Stomach (tissue), 9 donors: ENCODE data around the gene MAP3K2. TPM values are rescaled to one million over a fixed set of nuclear protein-coding genes. Genes with fewer than 3 reads are reported as not detected.

Experiments
- DNase-seq, 2 donors: peaks; one replicate each; pipeline versions ENCODE4 v3.0.0 to v3.0.0-alpha.2; 2013 to 2019
- H3K27ac ChIP-seq, 5 donors: fragments of 200-600 bp in 4 of 5; sonication (generic) in 4 of 5; one replicate each; pipeline ENCODE4 v1.5.1; 2013 to 2019; ENCODE audit warnings: mild to moderate bottlenecking in 1 of 5, moderate library complexity in 1 of 5
- H3K27me3 ChIP-seq, 3 donors: fragments of 200-600 bp; sonication (generic); one replicate each; pipeline ENCODE4 v1.5.1; 2017 to 2019; ENCODE audit warnings: mixed run types in 1 of 3
- H3K36me3 ChIP-seq, 4 donors: fragments of 200-600 bp; sonication (generic); 1 replicate in 3 of 4; 2 replicates in 1 of 4; pipeline ENCODE4 v1.5.1; 2016 to 2019
- H3K4me1 ChIP-seq, 4 donors: fragments of 200-600 bp; sonication (generic); one replicate each; pipeline ENCODE4 v1.5.1; 2016 to 2019
- H3K4me3 ChIP-seq, 4 donors: fragments of 200-600 bp; sonication (generic) in 3 of 4; one replicate each; pipeline ENCODE4 v1.5.1; 2016 to 2019; ENCODE audit warnings: mild to moderate bottlenecking in 1 of 4
- H3K9me3 ChIP-seq, 4 donors: fragments of 200-600 bp; sonication (generic); one replicate each; pipeline ENCODE4 v1.5.1; 2016 to 2019
- EP300 ChIP-seq: sonication (generic); formaldehyde crosslinking; IDR thresholded peaks from one replicate; pipeline ENCODE4 v1.6.1; 2017; ENCODE audit warnings: antibody characterized with exemption
- POLR2A ChIP-seq, 4 donors: fragments of 450-650 bp; IDR thresholded peaks; one replicate each; pipeline ENCODE4 v1.6.1; 2016; ENCODE audit warnings: antibody characterized with exemption in 4 of 4, control low read depth in 2 of 4, mild to moderate bottlenecking in 1 of 4, moderate library complexity in 1 of 4
- POLR2AphosphoS5 ChIP-seq, 3 donors: sonication (generic); formaldehyde crosslinking; IDR thresholded peaks; one replicate each; pipeline ENCODE4 v1.6.1; 2016; ENCODE audit warnings: antibody characterized with exemption in 3 of 3
- WGBS, 5 donors: extraction: QIAGEN DNeasy Blood & Tissue Kit in 3 of 5; methylation state at CpG; one replicate each; pipeline versions ENCODE4 v1.1.5 to v1.1.7; 2013 to 2018; 5-methylcytosine and 5-hydroxymethylcytosine counted together
- intact Hi-C: fragments of 100-400 bp; cut with DNase I; formaldehyde crosslinking; loops from one replicate; pipeline ENCODE4 v1.15.1; 2023; ENCODE audit warnings: low total_unique reads
- polyA plus RNA-seq, 3 donors: library from polyadenylated mRNA; stranded (reverse); fragments of 200-250 nt; gene quantifications; one replicate each; pipeline ENCODE4 v1.2.3, GENCODE V29; 2013
- total RNA-seq, 5 donors: library from RNA; depleted of rRNA; stranded (reverse); fragments of >200 nt; gene quantifications; one replicate each; pipeline versions ENCODE4 v1.1.0 to v1.2.3, GENCODE V29; 2014 to 2016
- TF ChIP-seq, protein P1 (sequence below), 7 experiments: fragments of 450-650 bp in 4 of 7; fragments of 200-600 bp in 3 of 7; sonication (generic) in 3 of 7; IDR thresholded peaks; one replicate each; pipeline ENCODE4 v1.5.1; 2016 to 2019; ENCODE audit warnings: antibody characterized with exemption in 7 of 7, control low read depth in 2 of 7, mild to moderate bottlenecking in 1 of 7
- donor health status: healthy with polysubstance abuse.
- donor health status: Bipolar disorder and iron deficiency.
- donor health status: healthy.

MAP3K2 gene
- total and polyA plus RNA-seq, 8 donors: 3.8 to 141 (median 55.6) TPM

DNA sequence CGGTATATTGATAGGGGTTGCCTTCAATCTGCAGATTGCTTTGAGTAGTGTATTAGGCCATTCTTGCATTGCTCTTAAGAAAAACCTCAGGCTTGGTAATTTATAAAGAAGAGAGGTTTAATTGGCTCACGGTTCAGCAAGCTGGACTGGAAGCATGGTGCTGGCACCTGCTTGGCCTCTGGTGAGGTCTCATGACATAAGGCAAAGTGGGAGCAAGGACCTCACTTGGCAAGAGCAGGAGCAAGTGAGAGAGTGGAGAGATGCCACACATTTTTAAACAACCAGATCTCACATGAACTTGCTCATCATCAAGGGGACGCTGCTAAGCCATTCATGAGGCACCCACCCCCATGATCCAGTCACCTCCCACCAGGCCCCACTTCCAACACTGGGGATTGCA, 4.9 kb downstream of the MAP3K2 start:
- WGBS, 5 donors: 63 to 84% (median 79%) methylated on average over 3 of the region's 3 CpGs
- no peak for DNase-seq
- H3K4me1 ChIP-seq: peaks cover 18 to 74% (median 46%) of the 10 kb centered on the region in 4 donors
- H3K27me3 ChIP-seq: no peaks in the 10 kb centered on the region
- intact Hi-C loops: no loop called here
- H3K4me3 ChIP-seq: no peak overlapping the region
- H3K27ac ChIP-seq: no peak overlapping the region
- no peaks in the 10 kb centered on the region for H3K36me3 ChIP-seq
- H3K9me3 ChIP-seq: no peaks in the 10 kb centered on the region
- TF ChIP-seq POLR2AphosphoS5 (IDR thresholded peaks at IDR 0.05) (no peak), POLR2A (IDR thresholded peaks at IDR 0.05) (no peak), EP300 (no peak)
- TF ChIP-seq, protein P1, sequence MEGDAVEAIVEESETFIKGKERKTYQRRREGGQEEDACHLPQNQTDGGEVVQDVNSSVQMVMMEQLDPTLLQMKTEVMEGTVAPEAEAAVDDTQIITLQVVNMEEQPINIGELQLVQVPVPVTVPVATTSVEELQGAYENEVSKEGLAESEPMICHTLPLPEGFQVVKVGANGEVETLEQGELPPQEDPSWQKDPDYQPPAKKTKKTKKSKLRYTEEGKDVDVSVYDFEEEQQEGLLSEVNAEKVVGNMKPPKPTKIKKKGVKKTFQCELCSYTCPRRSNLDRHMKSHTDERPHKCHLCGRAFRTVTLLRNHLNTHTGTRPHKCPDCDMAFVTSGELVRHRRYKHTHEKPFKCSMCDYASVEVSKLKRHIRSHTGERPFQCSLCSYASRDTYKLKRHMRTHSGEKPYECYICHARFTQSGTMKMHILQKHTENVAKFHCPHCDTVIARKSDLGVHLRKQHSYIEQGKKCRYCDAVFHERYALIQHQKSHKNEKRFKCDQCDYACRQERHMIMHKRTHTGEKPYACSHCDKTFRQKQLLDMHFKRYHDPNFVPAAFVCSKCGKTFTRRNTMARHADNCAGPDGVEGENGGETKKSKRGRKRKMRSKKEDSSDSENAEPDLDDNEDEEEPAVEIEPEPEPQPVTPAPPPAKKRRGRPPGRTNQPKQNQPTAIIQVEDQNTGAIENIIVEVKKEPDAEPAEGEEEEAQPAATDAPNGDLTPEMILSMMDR (IDR thresholded peaks at IDR 0.05): no peak

DNA sequence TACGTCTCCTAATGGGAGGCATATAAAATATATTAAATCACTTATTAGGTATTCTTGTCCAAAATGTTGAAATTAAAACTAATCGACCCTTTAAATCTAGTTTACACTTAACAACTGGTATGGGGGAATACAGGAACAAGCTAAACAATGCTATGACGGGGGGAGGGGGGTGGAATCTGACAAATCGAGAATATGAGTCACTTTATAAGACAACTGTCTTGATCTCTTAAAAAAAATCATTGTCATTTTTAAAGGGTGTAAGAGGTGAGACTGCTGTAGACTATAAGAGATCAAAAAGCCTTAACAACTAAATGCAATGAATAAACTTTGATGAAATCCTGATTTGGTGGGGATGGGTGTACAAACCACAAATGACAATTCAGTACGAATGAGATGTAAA, 6.0 kb downstream of the MAP3K2 start:
- Histone ChIP-seq H3K27ac (no peak overlapping the region), H3K36me3 (peaks cover 0 to 1% (median under 1%) of the 10 kb centered on the region in 4 donors), H3K4me1 (peaks cover 16 to 74% (median 44%) of the 10 kb centered on the region in 4 donors), H3K9me3 (no peaks in the 10 kb centered on the region), H3K4me3 (no peak overlapping the region), H3K27me3 (no peaks in the 10 kb centered on the region)
- TF ChIP-seq, protein P1 (IDR thresholded peaks at IDR 0.05): no peak
- TF ChIP-seq POLR2A (IDR thresholded peaks at IDR 0.05): no peak
- no peak for TF ChIP-seq EP300
- no peak for TF ChIP-seq POLR2AphosphoS5 (IDR thresholded peaks at IDR 0.05)
- WGBS, 5 donors: 60 to 72% (median 66%) methylated on average over 4 to 5 of the region's 5 CpGs
- intact Hi-C loops: no loop called here
- DNase-seq: no peak

- peaks cover 0 to 7% (median 0%) of the 10 kb centered on the region in 4 donors for H3K9me3 ChIP-seq
- no peak overlapping the region for H3K27ac ChIP-seq
- no peak for DNase-seq
- H3K27me3 ChIP-seq: no peaks in the 10 kb centered on the region
- H3K4me3 ChIP-seq: no peak overlapping the region
- H3K4me1 ChIP-seq: peaks cover 0 to 55% (median 27%) of the 10 kb centered on the region in 4 donors
- 78 to 88% (median 84%) methylated on average over 4 of the region's 4 CpGs for WGBS, 5 donors
- H3K36me3 ChIP-seq: peaks cover 0 to 11% (median 3%) of the 10 kb centered on the region in 4 donors
- intact Hi-C loops: no loop called here
- no peak for TF ChIP-seq EP300
- no peak for TF ChIP-seq POLR2A (IDR thresholded peaks at IDR 0.05)
Measured at GRCh38 chr2:127379712-127380355, 7.9 kb downstream of the MAP3K2 start.

GRCh38 chr2:127378720-127379119, 9.1 kb downstream of the MAP3K2 start:
- 85 to 96% (median 86%) methylated on average over 6 of the region's 6 CpGs for WGBS, 5 donors
- TF ChIP-seq, protein P1 (IDR thresholded peaks at IDR 0.05): no peak
- TF ChIP-seq POLR2AphosphoS5 (IDR thresholded peaks at IDR 0.05) (no peak), POLR2A (IDR thresholded peaks at IDR 0.05) (no peak), EP300 (no peak)
- DNase-seq: no peak

DNA sequence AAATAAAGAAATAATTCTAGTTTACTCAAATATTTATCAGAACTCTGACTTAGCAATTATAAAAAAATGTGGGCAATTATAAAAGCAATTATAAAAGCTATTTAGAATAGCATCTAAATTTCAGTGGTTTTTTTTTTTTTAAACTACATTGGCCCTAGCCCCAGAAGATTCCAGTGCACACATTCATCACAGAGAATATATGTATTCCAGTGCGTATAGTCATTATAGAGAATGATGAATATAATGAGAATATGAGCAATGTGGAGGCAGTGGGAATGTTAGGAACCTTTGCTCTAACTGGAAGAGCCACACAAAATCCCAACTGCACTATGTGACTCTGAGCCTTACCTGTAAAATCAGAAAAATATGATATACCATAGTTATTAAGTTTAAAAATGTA, 10.5 kb downstream of the MAP3K2 start:
- intact Hi-C loops: no loop called here
- H3K4me1 ChIP-seq: peaks cover 0 to 39% (median 16%) of the 10 kb centered on the region in 4 donors
- H3K9me3 ChIP-seq: peaks cover 0 to 23% (median 0%) of the 10 kb centered on the region in 4 donors
- H3K27me3 ChIP-seq: no peaks in the 10 kb centered on the region
- H3K27ac ChIP-seq: no peak overlapping the region
- WGBS, 5 donors: 88 to 98% (median 90%) methylated on average over 1 of the region's 1 CpG
- no peak overlapping the region for H3K4me3 ChIP-seq
- peaks cover 0 to 11% (median 3%) of the 10 kb centered on the region in 4 donors for H3K36me3 ChIP-seq
- TF ChIP-seq EP300 (no peak), POLR2A (IDR thresholded peaks at IDR 0.05) (no peak), POLR2AphosphoS5 (IDR thresholded peaks at IDR 0.05) (no peak)
- TF ChIP-seq, protein P1 (IDR thresholded peaks at IDR 0.05): no peak
- DNase-seq: no peak

More at GRCh38 chr2:127378720-127379119, 9.1 kb downstream of the MAP3K2 start:
- peaks cover 0 to 52% (median 24%) of the 10 kb centered on the region in 4 donors for H3K4me1 ChIP-seq
- no peaks in the 10 kb centered on the region for H3K27me3 ChIP-seq
- peaks cover 0 to 12% (median 0%) of the 10 kb centered on the region in 4 donors for H3K9me3 ChIP-seq
- peaks cover 0 to 11% (median 3%) of the 10 kb centered on the region in 4 donors for H3K36me3 ChIP-seq
- H3K27ac ChIP-seq: no peak overlapping the region
- H3K4me3 ChIP-seq: no peak overlapping the region
- intact Hi-C loops: no loop called here
